Fibroblast of gingiva (primary cell): ENCODE measurements around the gene SYK.

ENCODE experiments used
- DNase-seq: peaks from one replicate; pipeline ENCODE4 v3.0.0-alpha.2; 2011; ENCODE audit warnings: low read depth

Gene SYK

DNA sequence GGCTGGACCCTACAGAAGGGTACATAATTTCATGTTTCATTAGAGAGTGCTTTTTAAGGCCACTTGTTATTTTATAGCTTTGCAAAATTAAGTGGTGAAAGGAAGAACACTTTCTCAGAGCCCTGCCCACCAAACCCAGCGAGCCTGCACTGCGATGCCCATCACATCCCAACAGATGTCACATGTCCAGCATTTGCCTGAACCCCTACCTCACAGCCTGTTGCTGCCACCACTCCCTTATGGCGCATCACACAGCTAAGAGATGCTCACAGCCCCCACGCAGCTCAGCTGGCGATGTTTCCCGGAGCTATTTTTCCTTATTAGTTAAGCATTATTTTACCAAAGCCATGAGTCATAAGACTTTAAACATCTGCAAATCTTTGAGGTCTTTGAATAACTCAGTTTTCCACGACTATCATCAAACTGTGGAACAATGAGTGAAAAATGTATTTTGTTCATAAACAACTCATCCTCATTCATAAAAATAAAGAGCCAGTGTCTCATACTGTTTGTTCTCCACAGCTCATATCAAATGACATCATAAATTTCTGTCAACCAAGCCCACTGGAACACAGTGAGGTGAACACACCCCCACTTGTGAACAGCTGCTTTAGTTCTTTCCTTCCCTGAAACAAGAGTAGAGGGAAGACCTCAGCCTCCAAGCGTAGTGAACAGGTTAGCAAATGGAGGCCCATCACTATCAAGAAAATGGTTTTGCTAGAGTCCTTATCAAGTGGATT, 104.9 kb downstream of the SYK start:
- no peak for DNase-seq

DNA sequence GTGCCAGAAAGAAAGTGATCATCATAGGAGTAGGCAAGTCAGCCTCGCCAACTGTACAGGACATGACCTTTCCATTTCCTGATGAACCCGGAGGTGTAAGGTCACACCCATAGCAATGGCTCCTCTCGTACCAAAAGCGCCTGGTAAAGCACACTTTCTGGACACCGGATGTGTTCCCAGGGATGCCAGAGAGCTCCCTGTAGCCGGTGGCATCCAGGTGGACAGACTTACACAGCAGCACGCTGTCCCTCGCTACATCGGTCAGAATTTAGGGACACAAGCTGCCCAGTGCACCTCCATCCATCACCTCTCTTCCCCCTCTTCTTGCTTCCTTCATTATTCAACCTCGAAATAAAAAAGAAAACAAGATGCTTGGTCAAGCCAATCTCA, 105.4 kb downstream of the SYK start:
- DNase-seq, result no peak

DNA sequence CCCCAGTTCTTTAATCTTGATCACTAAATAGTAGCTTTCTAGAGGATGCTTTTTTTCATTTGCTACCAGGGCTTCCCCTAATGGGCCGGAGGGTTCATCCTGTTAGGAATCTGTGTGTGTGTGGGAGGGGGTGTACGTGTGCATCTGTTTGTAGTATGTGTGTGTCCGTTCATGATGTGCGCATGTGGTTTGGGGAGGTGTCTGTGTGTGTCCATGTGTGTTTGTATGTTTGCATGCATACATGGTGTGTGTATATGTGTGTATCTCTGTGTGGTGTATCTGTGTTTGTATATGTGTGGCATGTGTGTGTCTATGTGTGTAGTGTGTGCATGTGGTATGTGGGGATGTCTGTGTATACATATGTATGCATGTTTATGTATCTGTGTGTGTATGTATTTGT, 106.2 kb downstream of the SYK start:
- DNase-seq, result no peak

DNA sequence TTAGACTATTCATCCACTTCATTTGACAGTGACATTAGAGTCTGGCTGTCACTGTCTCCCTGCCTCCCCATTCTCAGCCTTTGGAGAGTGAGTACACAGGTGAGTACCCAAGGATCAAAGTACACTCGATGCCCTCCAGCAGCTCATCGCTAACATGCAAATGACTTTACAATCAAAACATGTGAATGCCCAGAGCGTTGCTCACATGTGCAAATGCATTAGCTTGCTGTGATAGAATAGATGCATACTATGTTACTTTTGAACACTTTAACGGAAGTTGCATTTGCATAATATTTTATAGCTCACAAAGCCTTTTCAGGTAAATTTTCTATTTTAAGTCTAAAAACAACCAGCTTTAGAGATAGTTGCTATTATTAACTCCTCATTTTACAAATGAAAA, 107.6 kb downstream of the SYK start:
- DNase-seq, result no peak

GRCh38 chr9:90909747-90910283, 108.2 kb downstream of the SYK start:
- no peak for DNase-seq

- DNase-seq, result no peak
Measured at GRCh38 chr9:90914196-90914595, 112.6 kb downstream of the SYK start.

DNA sequence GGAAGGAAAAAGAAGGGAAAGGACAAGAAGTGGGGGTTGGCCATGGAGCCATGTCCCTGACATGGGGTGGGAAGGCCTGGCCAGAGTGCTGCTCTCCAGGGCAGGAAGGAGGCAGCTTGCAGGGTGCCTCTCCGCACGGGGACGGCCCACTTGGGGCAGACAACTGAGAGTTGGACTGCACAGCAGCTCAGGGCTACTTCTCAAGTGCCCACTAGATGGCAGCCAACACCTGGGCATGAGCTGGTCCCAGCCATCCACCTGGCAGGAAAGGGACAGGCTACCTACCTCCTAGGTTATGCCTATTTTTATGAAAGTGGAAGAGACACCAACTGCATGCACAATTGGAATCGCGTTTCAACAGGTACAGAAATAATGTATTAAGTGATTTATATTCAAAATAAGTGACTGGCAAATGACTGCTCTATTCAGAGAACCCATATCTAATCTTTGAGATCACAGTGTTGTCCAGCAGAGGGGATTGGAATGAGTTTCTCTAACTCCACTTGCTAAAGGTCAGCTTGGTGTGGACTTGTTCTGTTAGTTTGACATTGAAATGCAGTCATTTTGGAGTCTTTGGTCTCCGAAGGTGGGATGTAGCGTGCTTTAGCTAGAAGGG, 113.4 kb downstream of the SYK start:
- DNase-seq, result peak; percentile 59

DNA sequence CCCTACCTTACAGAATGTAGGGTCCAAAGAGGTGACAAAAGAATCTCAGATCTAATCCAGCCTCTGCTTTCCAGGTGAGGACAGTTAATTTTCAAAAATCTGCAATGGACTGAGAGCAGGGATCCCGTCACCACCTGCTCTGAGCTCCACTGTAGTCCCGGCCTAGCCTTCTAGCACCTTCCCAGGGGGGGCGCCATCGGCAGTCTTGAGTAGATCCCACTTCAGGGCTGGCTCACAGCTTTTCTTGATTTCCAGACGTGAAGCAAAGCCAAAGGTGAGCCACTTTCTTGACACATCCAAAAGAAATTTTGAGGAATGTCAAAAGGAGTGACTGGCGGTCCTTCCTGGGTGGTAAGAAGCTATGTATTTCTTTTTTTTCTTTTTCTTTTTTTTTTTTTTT, 114.1 kb downstream of the SYK start:
- DNase-seq, result peak; percentile 10

GRCh38 chr9:90916147-90916734, 114.6 kb downstream of the SYK start:
- DNase-seq, result no peak

DNA sequence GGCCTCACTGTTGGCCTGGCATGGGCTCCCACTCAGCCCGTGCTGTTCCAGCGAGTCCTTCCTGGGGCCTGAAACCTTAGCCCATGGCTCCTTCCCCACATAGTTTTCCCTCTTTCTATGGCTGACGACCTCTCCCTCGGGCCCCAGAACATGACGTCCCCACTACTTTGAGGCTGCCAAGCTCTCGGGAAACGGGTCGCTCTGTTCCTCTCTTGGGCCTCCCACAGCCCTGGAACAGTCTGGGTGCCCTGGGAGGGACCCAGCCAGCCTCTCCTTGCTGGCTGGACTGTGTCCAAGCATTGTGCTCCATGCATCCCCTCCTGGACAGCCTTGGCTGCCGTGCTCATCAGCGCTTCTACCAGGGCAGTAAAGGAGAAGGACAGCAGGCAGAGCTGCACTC, 118.3 kb downstream of the SYK start:
- DNase-seq, result peak; percentile 7

DNA sequence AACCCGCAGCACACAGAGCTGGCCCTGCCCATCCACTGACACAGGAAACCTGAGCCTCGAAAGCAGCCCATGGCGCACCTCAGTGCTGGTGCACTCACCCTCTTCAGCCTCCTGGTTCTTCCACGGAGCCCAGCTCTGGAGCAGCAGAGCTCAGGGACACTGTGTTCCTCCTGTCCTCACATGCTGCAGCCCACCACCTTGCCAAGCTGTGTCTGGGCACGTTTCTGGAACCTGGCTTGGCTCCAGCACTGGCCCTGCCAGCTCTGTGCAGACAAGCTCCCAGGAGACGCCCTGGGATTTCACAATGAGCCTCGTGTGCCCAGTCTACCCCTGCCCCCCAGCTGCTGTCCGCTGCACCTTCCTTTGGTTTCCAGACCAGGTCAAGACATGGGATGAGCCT, 119.5 kb downstream of the SYK start:
- DNase-seq, result peak; percentile 81

DNA sequence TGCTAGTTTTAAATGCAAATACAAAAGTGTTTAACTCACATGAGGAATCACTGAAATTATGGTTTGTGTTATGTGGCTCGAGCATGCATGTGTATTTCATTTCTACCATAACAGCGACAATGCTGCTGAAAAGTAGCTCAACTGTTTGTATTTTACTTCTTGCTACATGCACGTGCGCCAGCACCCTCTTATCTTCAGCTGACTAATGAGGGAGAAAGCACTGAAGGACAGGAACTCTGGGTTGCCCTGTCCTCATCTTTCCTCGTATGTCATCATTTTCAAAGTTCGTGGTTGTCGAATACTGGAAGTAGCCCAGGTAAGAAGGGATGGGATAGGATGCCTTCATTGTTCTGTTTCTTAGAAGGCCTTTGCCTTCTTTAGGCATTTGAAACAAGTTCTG, 120.3 kb downstream of the SYK start:
- DNase-seq, result no peak

DNA sequence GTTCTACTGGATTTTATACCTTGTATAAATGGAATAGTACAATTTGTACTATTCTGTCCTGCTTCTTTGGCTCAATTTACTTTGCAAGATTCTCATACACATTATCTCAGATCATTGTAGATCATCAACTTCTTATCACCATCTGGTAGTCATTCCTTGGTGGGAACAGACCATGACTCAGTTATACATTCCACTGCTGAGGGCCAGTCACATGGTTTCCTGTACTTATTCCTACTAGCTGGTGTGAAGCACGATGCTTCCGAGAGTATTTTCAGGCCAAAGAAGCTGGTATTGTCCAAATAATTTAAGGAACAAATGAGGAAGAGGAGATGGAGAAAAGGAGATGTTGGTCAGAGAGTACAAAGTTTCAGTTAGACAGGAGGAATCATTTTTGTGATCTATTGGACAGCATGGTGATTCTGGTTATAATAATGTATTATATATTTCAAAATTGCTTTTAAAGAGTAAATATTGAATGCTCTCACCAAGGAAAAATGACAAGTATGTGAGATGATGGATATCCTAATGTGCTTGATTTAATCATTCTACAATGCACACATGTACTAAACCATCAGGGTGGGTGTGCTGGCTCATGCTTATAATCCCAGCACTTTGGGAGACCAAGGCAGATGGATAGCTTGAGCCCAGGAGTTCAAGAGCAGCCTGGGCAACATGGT, 124.1 kb downstream of the SYK start:
- DNase-seq, result peak; percentile 24

DNA sequence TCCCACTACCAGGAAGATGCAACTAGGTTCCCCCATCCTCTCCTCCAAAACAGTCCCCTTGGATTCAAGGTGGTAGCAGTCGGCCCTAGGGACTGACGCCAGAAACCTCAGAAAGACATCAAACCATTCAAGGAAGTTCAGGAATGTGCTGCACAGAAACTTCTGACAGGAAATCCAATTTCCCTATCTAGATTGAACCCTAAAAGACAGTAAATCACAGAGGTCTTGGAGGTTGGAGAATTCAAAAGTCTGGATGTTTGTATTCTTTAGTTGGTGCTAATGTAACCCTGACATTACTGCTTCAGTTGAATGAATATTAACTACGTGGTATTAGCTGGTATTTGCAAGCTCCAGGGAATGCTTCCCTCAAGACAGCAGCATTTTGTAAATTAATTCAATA, 125.3 kb downstream of the SYK start:
- DNase-seq, result no peak

DNA sequence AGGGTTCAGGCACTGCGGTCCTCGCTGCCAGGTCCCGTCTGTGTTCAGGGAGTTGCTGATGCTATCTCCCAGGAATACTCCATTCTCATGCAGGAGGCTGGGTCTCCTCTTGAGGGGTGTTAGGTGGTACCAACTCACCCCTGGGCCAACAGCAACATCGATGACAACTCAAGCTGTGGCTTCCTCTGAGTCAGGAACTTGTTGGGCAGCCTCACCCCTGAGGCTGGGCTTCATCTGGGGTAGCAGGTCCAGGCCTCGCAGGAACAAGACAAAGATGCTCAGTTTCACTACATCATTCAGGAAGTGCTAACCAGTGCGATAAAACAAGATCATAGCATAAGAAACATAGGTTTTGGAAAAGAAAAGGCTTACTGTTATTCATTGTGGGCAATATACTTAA, 125.9 kb downstream of the SYK start:
- no peak for DNase-seq

DNA sequence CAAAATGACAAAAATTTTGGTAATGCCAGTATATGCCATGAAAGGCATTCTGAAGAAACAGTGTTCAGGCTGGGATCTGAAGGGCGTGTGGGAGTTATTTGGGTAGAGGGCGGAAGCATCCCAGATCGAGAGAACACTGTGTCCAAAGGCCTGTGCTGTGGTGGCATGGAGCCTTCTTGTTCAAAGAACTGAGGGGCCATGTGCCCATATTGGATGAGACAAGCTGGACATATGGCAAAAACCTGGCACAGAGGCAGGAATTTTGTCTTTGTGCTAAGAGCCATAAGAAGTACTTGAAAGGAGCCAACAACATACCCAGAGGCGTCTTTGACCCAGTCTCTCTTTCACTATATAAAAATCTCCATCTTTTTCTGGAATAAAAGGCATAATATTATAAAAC, 128.0 kb downstream of the SYK start:
- DNase-seq, result no peak

GRCh38 chr9:90933468-90933867, 131.8 kb downstream of the SYK start:
- DNase-seq, result no peak

DNA sequence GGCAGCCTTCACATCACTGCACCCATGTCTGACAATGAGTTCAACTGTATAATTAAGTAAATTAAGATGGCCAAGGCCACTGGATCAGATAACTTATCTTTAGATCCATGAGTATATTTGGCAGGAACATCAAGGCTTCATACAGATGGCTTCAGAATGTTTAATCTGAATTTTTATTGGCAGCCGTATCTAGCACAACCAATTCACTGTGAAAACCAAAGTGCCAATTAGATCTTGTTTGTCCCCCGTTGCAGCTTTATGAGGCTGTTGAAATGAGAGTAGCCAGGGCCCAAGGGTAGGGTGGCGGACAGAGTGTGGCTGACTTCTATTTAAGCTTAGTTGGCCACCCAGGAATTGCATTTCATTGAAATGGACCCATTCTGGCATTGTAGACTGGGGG, 137.7 kb downstream of the SYK start:
- DNase-seq, result no peak

- DNase-seq, result no peak
Measured at GRCh38 chr9:90940280-90940679, 138.7 kb downstream of the SYK start.

DNA sequence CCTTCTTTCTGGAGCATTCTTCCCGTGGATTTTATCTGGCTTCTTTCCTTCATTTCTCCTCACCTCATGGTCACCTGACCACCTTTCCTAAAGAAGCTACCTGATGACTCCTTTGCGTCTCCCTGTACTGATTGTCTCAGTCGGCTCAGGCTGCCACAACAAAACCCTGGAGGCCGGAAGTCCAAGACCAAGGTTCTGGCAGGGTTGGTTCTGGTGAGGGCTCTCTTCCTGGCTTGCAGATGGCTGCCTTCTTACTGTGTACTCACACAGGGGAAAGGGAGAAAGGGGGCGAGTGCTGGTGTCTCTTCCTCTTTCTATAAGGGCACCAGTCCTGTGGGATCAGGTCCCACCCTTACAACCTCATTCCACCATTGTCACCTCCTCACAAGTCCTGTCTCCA, 140.0 kb downstream of the SYK start:
- DNase-seq, result no peak

- DNase-seq, result no peak
Measured at GRCh38 chr9:90942555-90942954, 140.9 kb downstream of the SYK start.

DNA sequence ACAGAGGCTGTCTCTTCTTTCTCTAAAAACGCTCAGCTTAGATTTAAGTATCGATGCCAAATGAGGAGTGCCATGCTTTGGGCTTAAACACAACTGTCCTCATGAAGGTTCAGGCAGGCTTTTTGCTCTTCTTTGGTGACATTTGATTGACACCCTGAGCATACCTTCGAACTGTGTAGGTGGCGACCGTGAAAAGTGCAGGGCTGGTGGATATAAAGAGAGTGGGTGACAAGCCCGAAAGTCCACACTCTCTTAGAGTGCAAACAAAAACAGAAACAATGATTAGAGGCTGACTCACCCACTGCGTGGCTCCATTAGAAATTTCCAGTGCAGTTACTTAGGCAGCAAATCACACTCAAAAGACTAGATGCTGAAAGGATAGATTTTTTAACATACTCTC, 141.7 kb downstream of the SYK start:
- DNase-seq, result no peak

DNA sequence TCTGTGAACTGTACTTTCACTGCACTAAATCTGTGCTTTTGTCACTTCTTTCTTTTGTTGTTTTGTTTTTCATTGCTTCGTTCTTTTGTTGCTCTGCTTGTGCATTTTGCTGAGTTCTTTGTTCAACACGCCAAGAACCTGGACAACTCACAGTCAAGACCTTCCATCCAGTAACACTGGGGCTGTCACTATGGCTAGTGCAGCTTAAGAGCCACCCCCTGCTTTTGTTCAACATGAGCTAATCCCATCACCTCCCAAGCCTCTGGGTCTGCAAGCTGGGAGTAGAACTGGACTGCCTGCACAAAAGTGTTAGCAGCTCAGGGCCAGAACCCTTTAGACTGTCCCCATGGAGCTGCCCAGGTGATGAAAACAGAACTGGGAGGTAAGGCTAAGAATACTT, 143.7 kb downstream of the SYK start:
- no peak for DNase-seq
